Putamen (tissue), 1 donor: ENCODE data around the gene GRM2.

Experiments used
- DNase-seq: peaks from one replicate; pipeline ENCODE4 v3.0.0-alpha.2; 2016; ENCODE audit warnings: low spot score

Gene GRM2

DNA sequence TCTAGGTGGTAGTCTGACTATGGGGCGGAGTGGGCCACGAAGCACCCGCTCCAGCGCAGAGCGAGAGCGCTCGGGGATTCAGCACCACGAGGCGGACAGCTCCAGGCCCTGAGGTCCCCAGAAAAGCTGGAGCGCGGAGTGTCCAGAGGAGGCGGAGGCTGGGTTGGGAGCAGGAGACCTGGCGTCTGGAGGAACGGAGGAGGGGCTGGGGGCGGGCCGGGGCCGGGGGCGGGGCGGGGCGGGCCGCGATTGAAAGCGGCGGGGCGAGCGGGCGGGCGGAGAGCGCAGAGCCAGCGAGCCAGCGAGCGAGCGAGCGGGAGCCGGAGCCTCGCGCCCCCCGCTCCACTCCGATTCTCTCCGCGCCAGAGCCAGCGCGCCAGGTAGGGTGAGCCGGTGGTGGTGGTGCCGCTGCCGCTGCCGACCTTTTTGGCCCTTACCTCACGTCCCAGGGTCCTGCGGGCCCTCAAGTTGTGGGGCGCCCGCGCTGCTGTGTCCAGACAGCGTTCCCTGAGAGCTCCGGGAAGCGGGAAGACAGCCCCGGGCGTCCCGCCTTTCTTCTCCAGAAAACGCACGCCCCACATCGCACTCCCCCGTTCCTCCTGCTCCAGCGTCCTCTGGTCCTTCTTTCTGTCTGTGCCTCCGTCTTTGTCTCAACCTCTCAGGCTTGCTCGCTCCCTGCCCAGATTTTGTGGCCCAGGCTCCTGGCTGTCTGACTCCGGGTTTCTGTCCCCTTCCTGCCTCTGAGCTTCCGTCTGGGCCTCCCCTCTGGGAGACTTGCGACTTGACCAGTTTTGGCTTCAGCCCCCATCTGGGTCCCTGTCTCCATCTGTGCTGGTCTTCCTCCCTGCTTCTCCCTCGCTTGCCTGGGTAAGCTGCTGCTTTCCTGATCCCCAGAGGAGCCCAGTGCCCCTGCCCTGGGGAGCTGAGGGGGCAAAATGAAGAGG, at the start of gene GRM2:
TSS of gene GRM2 (plus strand) at position 281 of the 944 bp plus-strand sequence. CDS start 1,916 bp downstream, outside the sequence.
- DNase-seq: peak; percentile 27

DNA sequence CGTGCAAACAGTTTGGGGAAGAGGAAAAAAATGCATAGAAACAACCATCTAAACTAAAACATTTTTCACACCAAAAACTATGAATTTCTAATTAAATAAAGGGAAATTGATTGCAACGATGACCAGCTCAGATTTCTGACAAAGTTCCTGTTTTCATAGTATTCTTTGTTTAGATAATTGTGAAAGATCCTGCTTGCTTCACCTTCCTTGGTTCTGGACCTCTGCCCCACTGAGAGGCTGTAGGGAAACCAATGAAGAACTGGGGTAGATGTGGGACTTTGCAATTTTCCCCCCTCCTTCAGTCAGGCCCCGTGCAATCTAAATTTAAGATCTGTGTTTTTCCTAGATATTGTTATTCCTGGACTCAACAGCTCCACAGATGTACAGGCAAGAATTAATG, 49.6 kb upstream of the GRM2 start:
- DNase-seq: no peak

DNA sequence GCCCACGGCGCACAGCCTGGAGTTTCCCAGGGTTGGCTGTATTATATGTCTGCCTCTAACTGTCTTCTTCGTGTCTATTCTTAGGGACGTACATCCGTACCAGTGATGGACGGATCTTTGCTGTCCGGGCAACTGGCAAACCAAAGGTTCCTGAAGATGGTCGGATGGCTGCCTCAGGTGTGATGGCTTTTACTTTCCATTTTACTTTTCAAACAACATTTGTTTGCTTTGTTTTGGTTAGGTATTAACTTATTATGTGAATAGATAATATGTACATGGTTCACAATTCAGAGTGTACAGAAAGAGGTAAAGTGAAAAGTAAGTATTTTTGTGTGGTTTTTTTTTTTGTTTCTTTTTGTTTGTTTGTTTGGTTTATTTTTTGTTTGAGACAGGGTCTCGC, 46.9 kb upstream of the GRM2 start:
- no peak for DNase-seq

DNA sequence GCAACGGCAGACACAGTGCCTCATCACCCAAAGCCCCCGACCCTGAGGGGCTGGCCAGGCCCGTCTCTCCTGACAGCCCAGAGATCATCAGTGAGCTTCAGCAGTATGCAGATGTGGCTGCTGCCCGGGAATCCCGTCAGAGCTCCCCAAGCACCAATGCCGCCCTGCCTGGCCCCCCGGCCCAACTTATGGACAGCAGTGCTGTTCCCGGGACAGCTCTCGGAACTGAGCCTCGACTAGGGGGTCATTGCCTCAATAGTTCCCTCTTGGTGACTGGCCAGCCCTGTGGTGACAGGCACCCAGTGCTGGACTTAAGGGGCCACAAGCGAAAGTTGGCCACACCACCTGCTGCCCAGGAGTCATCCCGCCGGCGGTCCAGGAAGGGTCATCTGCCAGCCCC, 44.4 kb upstream of the GRM2 start:
- no peak for DNase-seq

DNA sequence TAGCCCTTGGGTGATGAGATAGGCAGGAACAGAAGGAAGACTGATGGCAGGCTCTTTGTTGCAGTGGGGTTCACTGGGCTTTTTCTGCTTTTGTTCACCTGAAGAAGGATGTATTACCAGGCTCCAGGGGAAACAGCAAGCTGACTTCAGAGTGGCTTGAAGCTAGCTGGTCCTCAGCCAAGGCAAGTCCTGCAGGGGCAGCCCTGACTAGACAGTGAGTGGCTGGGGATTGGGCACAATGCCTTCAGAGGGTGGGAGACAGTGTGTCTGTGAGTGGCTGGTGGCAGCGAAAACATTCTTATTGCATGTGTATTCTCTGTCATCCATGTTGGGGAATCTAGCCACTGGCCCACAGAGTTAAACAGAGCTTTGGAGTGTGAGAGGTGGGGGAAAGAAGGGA, 38.1 kb upstream of the GRM2 start:
- DNase-seq: no peak

DNA sequence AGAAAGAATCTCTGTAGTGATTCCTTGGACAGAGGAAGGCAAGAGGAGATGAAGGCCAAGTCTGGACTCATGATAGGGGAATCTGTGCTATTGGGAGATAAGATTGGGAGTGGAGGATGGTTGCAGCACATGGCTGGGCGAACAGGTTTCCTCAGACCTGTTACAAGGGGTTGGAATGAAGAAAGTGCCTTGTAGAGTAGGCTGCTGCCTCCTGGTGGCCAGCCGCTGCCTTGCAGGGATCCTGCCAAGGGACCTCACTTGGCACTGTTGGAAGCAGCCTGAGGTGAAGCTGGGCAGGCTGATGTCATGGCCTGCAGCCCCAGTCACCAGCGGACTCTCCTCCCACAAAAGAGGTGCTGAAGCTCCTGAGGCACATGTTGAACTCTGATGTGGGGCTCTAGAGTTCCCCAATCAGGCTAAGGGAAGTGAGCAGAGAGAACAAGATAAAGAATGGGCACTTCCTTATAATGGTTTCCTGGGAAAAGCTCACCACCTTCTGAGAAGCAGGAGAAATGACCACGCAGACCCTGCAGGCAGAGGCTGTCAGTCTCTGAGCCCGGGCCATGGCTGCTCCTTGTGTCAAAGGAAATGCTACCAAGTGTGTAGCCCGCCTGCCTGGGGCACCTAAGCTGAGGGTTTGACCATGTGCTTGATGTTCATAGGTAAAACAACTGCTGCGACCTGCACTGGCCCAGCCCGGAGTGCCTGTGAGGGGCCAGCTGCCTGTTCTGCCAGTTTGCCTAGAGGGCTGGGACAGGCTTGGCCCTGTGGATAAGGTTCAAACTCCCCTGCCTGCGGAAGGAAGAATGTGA, 37.4 kb upstream of the GRM2 start:
- peak; percentile 71 for DNase-seq

DNA sequence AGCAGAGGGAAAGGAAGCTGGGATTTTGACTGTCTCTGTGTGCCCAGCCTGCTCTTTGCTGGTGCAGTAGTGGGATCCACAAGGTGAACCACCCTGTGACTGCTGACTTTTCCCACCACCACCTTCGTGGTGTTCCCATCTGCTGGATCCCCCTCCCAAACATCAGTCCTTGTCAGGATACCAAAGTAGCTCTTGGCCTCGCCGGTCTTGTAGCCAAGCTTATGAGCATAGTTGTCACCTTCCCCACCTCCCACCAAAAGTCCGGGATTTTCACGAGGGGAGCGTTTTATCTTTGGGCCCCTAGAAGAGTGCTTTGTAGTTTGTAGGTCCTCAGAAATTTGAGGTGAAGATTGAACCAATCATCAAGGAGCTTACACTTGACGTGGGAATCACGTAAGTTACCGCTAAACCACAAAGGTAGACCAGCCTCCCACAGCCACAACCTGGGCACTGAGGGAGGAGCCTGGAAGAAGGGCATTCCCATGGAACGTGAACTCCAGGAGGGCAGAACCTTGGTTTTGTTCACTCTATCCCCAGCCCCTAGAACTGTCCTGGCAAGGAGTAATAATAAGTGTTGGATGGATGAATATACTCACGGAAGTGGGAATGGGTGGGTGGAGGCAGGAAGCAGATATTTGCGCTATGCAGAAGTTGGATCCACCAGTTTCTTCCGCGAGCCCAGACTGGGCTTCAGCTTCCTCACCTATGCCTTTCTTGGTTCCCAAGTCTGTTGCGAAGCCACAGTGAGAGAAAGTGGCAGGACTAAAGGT, 36.6 kb upstream of the GRM2 start:
- no peak for DNase-seq

DNA sequence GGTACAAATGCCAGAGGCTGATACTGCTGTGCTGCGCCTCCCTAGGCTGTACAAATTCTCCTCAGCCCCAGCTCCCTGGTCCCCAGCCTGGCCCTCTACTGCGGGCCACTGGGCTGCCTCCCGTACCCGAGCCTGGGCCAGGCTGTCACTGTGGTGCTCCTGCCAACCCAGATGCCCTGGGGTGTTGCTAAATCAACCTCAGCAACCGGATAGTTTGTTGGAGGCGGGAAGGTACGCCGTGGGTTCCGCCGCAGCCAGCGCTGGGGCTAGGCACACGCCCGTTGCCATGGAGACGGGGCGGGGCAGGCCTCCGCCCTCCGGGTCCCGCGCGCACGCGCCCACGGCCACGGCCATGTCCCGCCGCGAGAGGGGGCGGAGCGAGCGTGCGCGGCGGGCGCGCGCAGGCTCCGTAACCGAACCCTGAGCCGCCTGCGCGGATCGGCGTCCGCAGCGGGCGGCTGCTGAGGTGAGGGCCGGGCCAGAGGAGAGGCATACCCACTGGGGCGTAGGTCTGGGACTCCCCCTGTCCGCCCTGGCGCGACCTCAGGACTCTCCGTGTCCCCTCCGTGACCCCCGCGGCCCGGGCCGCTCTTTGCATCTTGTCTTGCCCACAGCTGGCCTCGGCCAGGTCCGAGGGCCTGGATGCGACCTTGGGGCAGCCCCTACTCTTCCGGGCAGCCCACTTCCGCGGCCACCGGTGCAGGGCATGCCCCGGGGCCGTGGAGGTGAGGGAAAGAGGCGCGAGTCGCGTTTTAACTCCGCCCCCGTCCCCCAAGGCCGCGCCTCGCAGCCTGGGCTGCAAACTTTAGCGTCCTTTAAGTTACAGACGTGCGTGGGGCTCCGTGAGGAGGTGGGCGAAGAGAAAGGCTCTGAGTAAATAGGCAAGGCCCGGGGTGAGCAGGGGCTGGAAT, 35.8 kb upstream of the GRM2 start, which contains the start of gene TEX264:
TSS of gene TEX264 (plus strand) at position 430 of the 911 bp plus-strand sequence. CDS start 3,053 bp downstream, outside the sequence.
- DNase-seq: peak; percentile 92

DNA sequence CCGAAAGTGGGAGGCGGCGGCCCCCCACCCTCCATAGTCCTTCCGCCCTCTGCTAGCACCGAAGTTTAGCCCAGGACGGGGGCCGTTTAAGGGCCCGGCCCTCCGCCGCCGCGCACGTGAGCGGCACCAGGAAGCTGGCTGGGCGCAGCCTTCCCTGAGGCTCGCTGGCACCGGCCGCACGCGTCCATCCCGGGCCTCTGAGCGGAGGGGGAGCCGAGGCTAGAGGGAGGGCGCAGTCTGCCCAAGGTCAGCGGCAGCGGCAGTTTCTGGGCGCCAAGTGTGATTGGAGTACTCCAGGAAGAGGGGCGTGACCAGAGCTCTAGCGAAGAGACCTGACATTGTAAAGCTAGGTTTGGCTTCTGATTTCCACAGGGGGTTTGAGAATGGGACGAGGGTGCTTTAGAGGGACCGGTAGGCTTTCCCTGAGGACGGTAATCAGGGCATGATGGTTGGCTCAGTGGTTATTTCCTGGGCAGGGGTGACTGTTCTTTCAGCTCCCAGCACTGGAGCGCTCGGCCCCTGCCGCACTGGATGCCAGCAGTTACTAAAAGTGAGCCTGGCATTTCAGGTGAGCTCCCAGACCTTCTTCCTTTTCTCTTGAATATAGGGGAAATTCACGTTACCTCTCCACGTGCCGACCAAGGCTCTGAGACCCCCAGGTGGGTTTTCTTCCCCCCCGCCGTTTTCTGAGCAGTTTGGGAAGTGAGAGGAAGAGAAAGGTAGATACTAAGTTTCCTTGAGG, 35.0 kb upstream of the GRM2 start:
- peak; percentile 32 for DNase-seq

DNA sequence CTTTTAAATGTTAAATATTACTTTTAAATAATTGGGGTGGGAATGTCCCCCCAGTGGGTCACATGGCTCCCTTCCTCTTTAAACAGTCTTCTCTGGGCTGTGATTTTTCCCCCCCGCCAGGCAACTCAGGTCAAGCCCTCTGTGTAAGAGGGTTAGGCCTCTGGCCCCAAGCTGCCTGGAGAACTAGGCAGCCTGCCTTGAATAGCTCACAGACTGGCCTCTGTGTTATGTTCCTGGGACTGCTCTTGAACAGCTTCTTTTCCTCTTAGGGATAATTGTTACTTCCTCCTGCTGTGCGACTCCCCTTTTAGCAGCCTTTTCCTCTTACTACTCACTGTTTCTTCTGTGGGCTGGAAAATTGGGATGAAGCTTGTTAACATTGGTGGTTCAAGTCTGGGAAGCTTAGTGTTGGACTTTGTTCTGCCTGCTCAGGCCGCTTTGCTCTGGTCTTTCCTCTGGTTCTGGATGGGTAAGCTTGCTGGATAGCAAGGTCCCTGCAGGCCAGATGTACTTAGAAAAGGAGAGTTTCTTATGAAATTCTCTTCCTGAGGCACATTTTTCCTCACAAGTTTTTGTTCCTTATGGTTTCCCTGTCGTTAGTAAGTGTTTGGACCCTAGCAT, 33.6 kb upstream of the GRM2 start:
- no peak for DNase-seq

DNA sequence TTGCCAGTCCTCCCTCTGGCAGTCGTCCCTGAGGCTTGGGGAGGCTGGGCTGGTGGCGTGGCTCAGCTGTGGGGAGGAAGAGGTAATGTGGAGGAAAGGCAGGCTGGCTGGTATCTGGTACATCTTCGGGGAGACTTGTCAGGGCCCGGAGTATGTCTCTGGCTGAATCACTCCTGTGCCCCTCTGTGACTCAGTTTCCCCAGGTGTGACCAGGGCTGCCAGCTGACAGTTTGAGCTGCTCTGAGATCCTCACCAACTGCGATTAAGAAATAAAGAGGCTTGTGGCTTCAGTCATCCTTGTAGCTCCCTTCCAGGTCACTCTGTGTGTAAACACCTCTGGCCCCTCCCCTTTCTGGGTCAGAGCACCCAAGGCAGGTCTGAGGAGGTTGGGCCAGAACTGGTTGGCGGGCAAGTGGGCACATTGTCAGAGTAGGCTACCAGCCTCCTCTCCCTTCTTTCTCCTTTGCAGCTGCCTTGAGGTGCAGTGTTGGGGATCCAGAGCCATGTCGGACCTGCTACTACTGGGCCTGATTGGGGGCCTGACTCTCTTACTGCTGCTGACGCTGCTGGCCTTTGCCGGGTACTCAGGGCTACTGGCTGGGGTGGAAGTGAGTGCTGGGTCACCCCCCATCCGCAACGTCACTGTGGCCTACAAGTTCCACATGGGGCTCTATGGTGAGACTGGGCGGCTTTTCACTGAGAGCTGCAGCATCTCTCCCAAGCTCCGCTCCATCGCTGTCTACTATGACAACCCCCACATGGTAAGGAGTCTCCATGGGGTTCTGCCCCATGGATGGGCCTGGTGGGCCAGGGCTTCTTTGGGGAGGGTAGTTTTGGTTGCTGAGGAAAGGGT, 32.8 kb upstream of the GRM2 start:
- no peak for DNase-seq

DNA sequence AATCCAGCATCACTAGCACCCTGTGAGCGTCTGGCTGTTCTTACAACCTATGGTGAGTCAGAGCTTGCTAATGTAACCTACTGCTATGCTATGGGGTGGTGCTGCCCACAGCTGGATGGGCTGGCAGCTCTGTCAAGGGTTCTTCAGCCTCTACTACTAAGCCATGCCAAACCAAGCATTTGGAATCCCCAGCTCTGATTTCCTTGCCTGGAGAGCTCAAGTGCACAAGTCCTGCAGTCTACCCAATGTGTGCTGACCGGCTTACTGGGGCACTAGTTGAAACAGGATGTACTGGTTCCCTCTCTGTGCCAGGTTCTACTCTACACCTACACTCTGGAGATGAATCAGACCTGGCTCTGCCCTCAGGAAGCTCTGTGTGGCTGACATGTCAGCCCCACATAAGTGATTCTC, 31.7 kb upstream of the GRM2 start:
- no peak for DNase-seq

DNA sequence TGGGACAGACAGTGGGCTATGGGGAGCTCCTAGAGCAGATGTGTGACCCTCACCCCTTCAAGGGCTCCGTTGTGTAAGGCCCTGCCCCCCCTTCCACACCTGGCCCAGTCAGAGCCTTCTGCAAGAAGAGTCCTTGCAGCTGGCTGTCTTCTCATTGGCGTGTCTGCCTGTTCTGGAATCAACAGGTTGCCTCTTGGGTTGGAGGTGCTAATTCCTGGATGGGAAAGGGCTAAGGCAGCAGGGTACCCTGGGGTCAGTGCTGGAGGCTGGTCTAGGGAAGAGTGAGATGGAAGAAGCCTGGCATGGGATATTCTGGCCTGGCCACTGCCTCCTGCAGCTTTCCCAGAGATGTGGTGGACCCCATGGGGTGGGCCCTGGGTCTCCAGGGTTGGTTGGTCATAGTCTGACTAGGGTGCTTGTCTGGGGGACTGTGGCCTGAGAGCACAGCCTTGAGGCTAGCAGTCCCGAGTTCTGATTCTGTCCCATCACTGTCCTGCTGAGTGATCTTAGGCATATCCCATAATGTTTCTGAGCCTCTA, 30.7 kb upstream of the GRM2 start:
- DNase-seq: no peak

DNA sequence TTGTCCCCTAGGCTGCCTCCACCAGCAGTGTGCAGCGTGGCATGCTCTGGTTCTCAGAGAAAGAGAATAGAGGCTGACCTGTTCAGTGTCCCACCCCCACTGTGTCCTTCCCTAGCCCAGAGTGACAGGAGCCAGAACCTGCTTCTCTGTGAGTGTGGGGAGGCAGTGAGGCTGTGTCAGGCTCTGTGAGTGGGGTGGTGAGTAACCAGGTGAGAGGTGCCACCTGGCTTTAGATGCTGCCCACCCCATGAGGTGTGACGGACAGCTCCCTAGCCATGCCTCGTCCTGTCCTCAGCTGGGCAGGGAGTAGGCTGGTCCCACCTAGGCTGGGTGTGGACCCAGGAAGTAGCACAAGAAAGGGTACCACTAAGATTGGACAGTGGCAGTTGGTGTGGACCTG, 29.5 kb upstream of the GRM2 start:
- no peak for DNase-seq

DNA sequence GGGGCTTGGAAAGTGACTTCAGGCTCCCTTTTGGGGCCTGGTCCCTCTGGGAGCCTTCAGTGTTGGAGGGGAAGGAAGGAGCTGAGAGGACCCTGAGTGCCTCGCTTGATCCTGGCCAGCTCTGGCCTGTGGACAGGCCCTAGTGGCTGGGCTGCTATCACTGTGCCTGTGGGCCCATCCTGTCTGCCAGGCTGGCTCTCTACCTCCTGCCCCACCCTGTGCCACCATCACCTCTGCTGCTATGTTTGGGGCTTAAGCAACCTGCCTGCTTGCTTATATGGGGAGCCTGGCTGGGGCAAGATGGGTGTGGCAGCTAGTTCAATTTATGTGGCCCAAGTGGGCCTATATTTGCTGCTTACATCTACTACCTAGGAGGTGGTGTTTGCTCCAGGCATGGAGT, 28.7 kb upstream of the GRM2 start:
- no peak for DNase-seq

DNA sequence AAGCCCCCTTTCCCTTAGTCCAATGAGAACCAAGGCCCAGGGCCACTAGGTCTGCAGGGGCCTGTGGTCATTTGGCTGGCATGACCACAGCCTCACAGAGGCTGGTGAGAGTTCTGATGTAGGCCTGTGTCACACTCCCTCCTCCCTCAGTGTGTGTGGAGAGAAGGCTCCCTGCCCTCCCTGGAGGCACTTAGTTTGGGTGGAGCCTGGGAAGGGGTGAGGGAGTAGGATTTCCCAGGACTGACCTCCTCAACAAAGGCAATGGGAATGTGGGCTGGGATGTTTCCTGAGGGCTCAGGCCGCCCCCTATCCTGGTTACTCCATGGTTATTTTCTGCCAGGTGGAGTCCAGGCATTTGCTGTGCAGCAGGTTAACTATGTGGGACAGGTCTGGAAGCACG, 28.2 kb upstream of the GRM2 start:
- no peak for DNase-seq

DNA sequence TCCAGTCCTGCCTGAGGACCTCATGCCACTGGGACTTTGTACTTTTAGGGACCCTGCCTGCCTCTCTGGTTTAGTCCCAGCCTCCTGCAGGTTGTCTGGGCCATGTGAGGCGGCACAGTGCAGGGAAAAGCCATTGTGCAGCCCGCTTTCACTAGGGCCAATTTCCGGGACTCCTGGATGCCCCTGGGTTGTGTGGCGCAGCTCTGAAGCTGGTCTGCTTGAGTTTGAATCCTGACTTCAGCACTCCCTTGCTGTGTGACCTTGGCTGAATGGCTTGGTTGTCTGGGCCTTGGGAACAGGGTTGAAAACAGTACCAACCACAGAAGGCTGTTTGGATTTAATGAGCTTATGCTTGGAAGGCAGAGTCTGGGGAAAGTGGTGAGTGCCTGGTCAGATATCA, 27.6 kb upstream of the GRM2 start:
- DNase-seq: no peak

DNA sequence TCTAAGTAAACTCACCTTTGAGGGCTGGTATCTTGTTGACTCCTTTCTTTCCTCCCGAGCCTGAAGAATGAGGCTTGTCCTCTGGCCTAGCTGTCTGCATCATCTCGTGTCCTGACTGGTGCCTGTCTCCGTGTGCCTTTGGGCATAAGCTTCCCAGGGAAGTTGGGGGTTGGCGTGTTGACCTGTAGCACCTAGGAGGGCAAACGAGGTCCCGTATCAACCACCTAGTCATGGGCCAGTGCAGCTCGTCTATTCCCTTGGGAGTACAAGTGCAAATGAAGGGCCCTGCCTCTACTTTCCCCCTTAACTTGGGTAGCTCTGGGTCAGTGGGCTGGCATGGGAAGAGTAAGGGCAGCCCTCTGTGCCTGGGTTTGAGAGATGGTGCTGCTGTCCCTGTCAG, 27.1 kb upstream of the GRM2 start:
- no peak for DNase-seq

DNA sequence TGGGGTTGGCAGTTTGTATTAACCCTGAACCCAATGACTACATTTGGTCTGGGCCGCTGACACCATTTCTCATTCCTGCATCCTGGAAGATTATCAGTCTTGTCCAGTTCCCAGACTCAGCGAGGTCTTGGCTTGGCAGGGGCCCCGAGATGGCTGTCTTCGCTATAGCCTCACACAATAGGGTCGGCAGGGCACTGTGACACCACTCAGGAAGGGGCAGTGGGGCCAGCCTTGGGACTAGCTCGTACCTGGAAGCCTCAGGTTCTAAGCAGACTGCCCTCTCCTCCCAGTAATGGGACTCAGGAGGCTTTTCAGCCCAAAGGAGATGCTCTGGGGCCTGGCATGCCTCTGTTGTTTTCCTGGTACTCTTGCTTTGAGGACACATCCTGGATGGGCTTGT, 26.7 kb upstream of the GRM2 start:
- DNase-seq: no peak
